Fibroblast of skin of right biceps (primary cell): ENCODE data around the gene SNAPIN.

Experiments
- DNase-seq: peaks from one replicate; pipeline ENCODE4 v3.0.0-alpha.2; 2013

SNAPIN gene, protein sequence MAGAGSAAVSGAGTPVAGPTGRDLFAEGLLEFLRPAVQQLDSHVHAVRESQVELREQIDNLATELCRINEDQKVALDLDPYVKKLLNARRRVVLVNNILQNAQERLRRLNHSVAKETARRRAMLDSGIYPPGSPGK

DNA sequence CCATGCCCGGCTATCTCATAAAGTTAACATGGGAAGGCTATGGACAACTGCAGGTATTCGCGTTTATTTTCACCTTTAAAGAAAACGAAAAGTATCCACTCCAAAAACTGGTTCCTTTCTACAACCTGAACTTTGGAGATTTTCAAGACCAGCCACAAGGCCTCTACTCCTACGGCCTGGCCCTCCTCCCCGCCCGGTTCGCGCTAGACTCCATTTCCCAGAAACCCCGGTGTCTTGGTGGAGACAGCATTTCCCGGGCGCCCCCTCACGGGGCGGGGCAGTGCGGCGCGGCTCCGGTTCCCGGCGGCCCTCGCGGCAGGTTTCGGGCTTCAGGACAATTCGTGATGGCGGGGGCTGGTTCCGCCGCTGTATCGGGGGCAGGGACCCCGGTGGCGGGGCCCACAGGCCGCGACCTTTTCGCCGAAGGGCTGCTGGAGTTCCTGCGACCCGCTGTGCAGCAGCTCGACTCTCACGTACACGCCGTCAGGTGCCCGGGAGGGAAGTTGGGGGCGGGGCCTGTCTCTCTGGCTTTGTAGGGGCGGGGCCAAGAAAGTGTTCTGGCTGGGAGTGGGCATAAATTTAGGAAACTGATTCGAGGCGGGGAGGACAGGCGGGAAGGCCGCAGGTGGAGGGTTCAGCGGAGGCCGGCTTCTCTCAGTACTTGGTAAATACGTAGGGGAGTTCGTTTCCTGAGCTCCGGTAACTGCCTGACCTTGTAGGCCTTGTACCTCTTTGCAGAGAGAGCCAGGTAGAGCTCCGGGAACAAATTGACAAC, at the start of gene SNAPIN:
Gene SNAPIN (plus strand): TSS at position 304 of the 775 bp plus-strand sequence. CDS start 41 bp downstream, at position 345.
- DNase-seq, result peak; percentile 89

DNA sequence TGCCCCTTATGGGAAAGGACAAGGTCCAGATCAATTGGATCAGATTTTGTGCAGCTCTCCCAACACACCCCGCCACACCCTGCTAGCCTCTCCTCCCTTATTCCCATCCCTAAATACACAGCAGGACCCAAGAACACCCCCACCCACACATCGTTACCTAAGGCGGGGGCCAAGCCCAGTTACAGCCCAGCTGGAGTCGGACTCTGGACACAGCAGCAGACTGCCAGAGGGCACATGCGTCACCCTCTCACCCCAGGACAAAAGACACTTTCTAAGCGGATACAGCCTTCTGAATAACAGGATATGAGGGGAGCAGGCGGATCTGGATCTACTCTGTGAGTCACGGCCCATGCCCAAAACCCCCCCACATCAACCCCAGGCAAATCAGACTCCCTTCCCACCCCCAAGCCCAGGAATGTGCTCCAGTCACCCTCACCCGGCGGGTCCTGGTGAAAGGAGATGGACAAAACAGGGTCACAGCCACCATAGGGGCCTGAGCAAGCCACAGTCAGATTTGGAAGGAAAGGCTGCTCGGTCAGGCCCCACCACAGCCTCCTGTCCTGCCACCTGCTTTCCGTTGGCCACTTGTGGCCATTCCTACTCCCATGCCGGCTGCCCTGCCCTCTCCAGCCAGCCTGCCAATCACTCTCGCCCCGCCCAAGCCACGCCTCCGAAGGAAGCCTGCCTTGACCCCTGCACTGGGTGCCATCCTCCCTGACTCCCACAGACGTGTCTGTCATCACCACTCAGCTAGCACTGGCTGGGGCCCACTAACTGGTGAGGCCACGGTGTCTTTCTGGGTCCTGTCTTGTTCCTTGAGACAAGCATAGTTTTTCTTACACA, 49.5 kb upstream of the SNAPIN start:
- DNase-seq, result peak; percentile 93

DNA sequence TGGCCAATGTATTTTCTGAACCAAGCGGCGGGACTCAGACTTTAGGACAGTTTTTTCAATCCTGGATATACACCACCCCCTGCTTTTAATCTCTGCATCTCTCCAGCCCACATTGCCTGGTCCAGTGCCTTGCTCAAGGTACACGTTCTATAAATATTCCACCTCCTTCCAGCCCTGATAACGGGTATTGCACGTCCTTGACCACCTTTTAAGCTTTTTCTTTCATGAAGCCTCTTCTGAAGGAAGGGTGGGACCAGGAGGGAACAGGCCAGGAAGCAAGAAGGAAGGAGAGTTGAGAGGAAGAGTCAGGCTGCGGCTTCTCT, 49.0 kb upstream of the SNAPIN start:
- DNase-seq, result no peak

DNA sequence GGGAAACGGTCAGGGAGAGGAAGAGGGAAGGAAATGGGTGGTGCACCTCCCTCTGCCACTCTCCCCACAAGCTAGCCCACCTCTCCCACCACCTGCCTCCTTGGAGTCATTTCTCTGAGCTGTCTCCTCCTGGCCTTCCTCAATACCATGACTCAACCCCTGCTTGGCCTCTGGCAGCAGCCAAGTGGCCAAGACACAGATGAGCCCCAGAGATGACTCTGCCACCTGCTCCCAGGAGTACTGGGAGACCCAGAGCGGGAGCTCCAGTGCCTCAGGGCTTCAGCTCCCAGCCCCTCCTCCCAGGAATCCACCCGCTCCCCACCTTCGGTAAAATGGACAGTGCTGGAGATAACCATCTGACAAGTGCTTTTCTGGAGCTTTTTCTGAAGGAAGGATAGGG, 48.2 kb upstream of the SNAPIN start:
- DNase-seq, result no peak

DNA sequence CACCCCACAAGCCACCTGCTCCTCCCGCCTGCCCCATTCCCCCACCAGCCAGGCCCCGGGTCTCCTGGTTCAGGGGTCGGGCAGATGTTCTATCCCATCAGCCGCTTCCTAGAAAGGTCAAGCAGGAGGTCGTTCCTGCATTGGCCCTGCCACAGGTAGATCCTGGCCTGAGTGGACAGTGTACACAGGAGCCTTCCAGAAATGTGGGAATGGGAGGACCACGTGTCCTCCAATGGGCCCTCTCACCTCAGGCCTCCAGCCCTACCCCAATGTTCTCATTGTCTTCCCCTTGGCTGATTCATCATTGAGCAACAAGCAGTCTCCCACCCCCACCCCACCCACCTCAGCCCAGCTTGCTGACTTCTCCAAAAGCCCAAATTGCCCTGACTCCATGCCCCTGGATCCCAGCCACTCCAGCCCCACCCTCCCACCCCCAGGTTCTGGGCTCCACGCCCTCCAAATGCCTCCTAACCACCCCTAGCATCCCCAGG, 47.6 kb upstream of the SNAPIN start:
- peak; percentile 44 for DNase-seq

DNA sequence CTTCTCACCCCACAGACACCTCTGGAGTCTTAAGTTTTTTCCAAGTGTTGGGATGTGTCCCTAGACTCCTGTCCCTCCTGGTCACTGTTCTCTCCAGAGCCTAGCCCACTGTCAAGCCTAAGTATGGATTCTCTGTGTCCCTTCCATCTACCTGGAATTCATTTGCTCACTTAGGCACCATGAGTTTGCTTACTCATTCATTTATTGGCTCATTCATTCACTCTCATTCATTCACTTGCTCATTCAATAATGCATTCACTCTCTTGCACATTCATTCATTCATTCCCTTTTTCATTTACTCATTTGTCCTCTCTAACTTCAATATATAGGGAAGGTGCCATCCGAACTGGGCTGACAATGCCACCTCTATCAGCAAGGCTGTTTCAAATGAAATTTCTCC, 47.1 kb upstream of the SNAPIN start:
- DNase-seq, result no peak

DNA sequence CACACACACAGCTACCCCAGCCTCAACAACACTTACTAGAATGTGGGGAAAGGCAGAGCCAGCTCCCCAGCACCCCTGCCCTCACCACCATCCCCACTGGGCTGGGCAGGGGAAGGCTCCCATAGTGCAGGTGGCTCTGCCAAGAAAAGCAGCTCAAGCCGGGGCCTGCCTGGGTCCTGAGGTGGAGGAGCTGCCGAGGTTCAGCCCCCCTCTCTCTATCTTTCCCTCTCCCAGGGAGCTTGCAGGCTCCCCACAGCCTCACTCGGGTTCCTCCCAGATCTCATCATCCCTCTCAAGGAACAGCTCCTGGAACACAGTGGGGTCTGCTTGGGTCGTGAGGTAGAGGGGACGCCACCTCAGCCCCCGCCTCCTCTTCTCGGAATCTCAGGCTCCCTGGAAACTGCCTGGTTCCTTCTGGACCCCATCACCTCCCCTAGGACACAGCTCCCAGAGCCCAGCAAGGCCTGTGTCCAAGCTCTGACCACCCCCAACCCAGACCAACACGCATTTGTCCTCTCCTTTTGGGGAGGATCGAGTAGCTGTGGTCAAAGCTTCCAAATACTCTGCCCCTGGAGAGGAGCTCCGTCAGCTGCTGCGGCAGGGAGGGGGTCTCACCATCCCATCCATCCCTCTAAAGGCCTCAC, 46.3 kb upstream of the SNAPIN start:
- DNase-seq, result no peak

DNA sequence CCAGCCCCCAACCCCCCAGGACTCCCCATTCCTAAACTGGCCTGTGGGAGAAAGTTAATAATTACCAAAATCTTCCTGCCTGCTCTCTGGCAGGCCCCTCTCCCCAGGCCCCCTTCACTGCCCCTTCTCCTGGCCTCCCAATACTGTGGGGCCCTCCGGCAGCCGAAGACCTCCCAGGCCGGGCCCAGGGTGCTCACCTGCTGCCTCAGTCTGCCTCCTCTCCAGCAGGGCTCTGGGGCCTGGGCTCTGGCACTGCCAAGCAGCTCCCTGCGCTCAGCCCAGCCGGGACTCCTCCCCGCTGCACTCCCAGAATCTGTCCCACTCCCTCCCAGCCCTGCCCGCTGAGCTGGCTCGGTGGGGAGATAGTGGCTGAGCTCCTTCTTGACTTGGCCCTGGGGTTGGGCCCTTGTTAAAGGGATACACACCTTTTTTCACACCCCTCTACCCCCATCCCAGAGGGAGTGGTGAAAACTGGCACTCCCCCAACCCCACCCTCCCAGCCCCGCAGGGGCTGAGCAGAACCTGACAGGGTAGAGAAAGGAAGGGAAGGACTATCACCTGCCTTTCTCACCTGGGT, 45.7 kb upstream of the SNAPIN start, which contains the start of gene S100A16:
Gene S100A16 (minus strand): TSS at position 383 of the 577 bp plus-strand sequence. CDS start 4,986 bp downstream, outside the sequence.
- DNase-seq, result peak; percentile 73

DNA sequence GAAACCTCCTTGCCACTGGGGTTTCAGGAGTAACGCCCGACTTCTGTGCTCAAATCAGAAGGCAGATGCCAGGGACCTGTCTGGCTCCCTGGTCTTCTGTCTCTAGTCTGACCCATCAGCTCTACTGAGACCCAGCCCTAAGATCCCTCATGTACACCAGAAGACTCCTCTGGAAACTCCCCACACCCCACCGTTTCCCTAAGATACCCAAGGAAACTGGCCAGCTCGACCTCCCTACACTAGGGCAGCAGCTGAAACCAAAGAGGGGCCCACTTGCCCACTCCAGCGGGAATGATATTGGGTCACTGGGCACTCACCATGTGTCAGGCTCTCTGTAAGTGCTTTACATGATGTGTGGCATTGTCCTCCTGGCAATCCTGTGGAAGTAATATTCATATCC, 45.1 kb upstream of the SNAPIN start:
- DNase-seq, result no peak

DNA sequence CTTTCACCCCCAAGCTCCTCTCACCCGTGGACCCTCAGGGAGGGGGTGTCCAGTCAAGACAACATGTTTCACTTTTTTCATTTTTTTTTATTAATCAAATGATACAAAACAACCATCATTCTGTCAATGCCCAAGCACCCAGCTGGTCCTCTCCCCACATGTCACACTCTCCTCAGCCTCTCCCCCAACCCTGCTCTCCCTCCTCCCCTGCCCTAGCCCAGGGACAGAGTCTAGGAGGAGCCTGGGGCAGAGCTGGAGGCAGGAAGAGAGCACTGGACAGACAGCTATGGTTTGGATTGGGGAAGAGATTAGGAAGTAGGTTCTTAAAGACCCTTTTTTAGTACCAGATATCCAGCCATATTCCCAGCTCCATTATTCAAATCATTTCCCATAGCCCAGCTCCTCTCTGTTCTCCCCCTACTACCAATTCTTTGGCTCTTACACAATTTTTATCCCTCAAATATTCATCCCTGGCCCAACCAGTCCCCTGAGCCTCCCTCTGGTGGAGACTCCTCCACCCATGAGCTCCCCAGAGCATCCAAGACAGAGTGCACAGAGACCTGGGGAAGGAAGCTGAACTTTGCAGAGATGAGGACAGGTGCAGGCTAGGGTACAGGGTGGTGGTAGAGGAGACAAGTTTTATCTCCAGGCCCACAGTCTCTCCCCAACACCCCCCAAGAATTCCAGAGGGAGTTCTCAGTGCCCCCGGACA, 44.2 kb upstream of the SNAPIN start:
- DNase-seq, result no peak

DNA sequence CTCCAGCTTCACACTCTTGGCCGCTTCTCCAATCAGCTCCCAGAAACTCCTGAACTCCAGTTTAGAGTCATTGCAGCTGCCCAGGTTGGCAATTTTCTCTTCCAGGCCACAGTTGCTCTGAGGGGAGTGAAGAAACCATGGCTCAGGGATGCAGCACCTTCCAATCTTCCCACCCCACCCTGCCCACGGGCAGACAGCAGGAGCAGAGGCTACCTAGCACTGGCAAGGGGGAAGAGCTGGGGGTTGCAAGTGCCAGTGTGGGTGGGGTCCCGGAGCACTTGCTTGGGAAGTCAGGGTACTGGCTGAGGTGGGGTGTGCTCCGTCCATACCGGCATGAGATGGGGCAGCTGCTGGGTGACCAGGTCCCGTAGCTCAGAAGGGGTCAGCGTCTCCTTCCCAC, 43.6 kb upstream of the SNAPIN start:
- no peak for DNase-seq

DNA sequence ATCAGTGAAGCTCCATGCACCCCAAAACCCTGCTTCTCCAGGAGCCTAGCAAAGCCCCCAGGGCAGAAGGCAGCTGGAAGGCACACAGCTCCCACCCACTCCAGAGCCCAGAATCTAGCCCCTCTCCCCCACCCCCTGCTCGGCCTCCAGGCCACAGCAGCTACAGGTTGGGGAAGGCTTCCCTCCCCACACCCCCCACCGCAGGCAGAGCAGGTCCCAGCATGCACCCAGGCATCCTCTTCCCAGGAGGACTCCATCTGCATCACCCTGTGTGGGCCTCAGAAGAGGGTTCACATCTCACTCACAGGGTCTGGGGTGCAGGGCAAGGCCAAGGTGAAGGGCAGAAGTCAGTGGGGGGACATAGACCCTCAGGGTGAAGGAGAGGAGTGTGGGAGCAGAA, 43.1 kb upstream of the SNAPIN start:
- no peak for DNase-seq

DNA sequence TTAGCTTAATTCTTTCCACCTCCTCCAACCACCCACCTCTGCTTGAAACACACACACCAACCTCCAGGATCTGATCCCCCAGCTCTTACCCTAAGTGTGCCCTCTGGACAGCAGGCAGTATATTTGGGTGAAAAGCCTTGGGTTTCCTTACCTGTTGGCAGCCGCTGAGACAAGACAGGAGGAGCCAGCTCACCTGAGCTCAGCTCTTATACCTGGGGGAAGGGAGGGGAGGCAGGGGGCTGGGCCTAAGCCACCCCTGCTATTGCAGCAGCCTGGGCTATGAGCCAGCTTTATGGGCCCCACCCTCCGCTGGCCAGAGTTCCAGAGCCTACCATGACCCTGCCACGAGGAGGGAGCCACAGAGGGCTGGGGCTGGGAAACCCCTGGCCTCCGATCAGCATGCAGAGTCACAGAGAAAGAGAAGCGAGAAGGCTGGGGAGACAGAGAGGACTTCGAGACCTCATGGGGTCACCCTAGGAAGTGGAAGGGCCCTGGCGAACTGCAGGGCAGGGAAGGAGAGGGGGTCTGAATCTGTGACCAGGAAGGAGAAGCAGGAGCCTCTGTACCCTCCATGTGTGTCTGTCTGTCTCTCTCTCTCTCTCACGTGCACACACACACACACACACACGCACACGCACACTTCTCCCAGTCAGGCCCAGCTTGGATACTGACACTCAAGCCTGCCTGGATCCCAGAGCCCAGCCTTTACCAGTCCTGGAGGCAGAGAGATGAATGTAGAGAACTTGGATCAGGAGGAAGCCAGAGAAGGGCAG, 42.2 kb upstream of the SNAPIN start, which contains the start of gene S100A14:
Gene S100A14 (minus strand): TSS at position 182 of the 773 bp plus-strand sequence. CDS start 467 bp downstream, outside the sequence.
- no peak for DNase-seq

DNA sequence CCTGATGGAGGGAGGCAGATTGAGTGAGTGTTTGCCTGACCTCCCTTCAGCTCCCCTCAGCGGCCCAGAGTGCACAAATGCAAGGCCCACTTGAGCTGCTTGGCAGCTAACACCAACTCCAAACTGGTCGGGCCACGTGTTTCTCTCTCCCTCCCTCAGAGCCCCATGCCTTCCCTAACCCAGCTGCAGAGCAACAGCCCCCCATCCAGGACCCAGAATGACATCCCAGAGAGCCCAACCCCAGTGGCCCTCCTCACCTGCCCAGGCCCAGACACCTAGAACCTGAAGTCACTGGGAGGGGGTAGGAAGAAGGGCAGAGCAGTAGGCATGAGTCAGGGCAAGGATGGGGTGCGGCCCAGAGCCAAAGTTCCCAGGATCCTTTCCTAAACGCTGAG, 41.6 kb upstream of the SNAPIN start:
- no peak for DNase-seq

DNA sequence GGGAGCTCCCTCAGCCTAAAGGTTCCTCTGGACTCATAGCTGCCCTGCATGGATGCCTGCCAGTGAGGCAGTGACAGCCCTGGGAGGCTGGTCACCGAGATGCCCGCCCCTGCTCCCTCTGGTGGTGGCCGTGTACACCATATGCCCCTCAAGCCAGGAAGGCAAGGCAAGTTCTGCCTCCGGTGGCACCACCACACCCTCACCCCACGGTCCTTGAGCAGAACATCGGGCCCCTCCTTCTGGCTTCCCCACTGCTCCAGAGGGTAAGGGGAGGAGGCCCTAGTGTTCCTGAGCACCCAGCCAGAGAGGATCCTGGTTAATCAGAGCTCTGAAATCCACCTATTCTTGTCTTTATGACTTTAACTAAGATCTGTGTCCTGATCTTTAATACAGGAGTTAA, 40.8 kb upstream of the SNAPIN start:
- DNase-seq, result peak; percentile 56

DNA sequence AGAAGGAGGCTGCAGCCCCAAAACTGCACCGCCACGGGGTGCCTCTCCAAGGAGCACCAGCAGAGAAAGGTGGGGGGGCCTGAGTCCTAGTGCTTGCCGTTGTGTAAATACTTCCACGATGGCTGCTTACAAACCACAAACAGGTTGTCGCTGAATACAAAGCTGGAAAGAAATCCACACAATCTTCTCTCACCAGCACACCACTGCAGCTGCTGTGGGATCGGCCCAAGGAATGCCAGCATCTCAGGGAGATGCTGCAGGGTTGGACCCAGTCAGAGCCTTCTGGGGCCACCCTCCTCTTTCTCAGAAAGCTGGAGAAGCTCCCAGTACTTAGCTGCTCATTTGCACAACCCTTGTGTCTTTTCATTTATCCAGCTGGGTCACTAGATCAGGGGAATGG, 39.3 kb upstream of the SNAPIN start:
- no peak for DNase-seq

DNA sequence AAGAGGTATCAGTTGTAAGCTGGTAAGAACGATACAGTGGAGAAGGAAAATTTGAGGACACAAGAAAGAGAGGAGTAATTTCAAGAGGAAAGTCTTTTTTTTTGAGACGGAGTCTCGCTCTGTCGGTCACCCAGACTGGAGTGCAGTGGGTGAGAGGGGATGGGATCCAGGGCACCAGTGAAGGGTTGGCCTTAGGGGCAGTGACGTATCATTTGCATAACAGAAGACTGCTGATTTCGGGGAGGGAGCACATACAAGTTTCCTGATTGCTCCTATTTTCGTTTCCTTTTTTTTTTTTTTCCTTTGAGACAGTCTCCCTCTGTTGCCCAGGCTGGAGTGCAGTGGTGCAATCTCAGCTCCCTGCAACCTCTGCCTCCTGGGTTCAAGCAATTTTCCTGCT, 35.4 kb upstream of the SNAPIN start:
- DNase-seq, result no peak

DNA sequence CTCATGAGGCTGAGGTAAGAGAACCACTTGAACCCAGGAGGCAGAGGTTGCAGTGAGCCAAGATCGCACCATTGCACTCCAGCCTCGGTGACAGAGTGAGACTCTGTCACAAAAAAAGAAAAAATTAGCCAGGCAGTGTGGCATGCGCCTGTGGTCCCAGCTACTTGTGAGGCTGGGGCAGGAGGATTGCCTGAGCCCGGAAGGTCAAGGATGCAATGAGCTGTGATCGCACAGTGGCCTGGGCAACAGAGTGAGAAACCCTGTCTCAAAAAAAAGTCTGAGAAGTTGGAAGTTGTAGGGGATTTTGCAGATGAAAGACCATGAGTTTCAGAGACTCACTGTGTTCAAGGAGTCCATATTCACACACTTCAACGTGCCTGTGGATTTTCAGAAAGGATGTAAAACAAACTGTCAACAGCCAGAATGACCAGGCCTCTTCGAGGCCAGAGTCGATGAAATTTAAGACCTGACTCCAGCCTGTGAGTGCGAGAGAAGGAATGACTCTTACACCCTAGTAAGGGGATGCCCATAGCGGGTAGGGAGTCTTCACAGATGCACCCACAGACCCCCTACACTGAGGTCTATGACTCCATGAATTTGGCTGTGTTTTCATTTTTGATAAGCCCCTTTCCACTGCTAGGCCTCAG, 33.4 kb upstream of the SNAPIN start:
- DNase-seq, result no peak

DNA sequence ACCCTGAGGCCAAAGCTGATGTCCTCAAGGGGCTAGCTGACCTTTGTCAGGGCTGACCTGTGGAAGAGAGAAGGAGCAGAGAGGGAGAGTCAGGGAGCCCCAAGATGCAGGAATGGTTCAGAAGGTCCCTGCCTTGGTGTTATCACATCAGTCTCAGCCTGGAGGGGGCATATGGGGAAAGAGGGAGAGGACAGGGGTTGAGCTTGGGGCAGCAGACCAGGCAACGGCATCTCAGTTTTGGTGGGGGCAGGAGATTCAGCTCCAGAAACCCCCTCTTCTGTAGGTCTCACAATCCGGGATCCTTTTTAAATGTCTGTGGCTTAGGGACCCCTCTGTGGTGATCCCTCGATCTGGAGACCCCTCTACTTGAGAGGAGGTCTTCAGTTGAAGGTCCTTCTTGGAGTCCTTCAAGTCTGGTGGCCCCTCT, 32.0 kb upstream of the SNAPIN start:
- DNase-seq, result no peak

DNA sequence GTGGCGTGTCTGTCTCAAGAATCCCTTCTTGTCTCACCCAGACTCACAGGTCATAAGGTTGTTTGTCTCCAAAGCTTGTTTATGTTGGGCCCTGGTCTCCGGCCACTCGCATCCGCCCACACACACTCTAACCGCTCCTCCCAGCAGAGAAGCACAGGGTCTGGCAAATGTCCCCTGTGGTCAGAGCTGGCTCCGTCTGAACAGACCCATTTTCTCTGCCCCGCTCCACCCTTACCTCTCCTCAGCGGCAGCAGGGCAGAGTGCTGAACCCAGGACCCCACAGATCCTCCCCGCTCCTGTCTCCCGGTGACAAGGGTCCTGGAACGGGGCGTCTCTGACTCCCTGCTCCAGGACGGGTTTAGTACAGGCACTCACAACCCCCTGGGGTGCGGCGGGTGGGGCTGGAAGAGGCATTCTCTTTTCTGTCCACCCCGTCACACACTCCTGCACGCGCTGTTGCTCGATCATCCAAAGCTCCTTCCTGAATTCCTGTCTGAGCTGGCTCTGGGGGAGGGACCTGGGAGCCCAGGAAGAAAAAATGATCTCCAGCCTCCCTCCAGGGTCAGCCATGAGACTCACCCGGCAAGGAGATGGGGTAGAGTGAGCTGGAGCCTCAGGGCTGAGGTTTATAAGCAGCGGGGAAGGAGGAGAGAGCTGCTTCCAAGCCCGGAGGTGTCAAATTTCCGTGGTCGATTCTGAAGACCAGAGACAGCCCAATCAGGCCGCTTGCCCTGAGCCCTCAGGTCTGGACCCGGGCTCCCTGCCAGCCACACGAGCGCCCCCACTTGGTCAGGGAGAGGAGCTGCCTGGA, 31.4 kb upstream of the SNAPIN start, which contains the start of gene S100A13:
Gene S100A13 (minus strand): TSS at position 602 of the 811 bp plus-strand sequence. CDS start 1,033 bp downstream, outside the sequence.
- peak; percentile 95 for DNase-seq
